ENCODE results near the gene NRG3. TPM values are rescaled to one million over a fixed set of nuclear protein-coding genes. Genes with fewer than 3 reads are reported as not detected.

Gene NRG3
- total and polyA plus RNA-seq, 7 donors, result 0.03 to 0.10 TPM; not detected in 5

DNA sequence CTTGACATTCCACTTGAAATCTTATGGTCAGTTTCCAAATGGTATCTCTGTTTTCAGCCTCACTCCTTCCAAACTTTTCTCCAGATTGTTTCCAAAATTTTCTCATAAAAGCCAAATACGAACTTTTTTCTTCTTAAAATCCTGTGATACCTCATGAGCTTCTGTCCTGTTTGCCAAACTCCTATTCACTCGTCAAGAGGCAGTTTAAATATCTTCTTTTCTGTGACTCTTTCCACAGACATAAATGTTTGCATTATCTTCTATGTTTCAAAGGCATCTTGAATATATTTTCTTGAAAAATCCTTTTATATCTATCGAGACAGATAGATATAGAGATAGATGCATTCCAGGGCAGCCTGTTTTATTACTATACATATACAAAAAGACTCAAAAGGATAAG, 109.4 kb downstream of the NRG3 start:
- DNase-seq, result no peak
- Histone ChIP-seq H3K4me3 (no peak overlapping the region), H3K27me3 (ENCODE audit: insufficient read depth in 3 of 3, low read length in 2 of 3) (no peaks in the 10 kb centered on the region), H3K9me3 (no peaks in the 10 kb centered on the region), H3K4me1 (no peaks in the 10 kb centered on the region), H3K27ac (no peak overlapping the region), H3K36me3 (ENCODE audit: insufficient read depth in 1 of 2, low read depth in 1 of 2) (no peaks in the 10 kb centered on the region)
- WGBS, 3 donors, result 63 to 64% (median 64%) methylated on average over 3 of the region's 3 CpGs
- no peak for TF ChIP-seq CTCF (IDR thresholded peaks at IDR 0.05)
- intact Hi-C loops (cut with DNase I), result no loop called here
- ATAC-seq, result no peak

GRCh38 chr10:81995254-81995653, 120.3 kb downstream of the NRG3 start:
- no peaks in the 10 kb centered on the region for H3K36me3 ChIP-seq (ENCODE audit: insufficient read depth in 1 of 2, low read depth in 1 of 2)
- 23 to 32% (median 27%) methylated on average over 3 of the region's 3 CpGs for WGBS, 3 donors
- no peaks in the 10 kb centered on the region for H3K4me1 ChIP-seq
- no peak overlapping the region for H3K4me3 ChIP-seq
- no peaks in the 10 kb centered on the region for H3K27me3 ChIP-seq (ENCODE audit: insufficient read depth in 3 of 3, low read length in 2 of 3)
- H3K9me3 ChIP-seq, result no peaks in the 10 kb centered on the region
- no peak for TF ChIP-seq CTCF (IDR thresholded peaks at IDR 0.05)
- ATAC-seq, result no peak
- DNase-seq, result no peak
- H3K27ac ChIP-seq, result no peak overlapping the region
- intact Hi-C loops (cut with DNase I), result no loop called here

- Histone ChIP-seq H3K27ac (no peak overlapping the region), H3K4me1 (no peaks in the 10 kb centered on the region), H3K9me3 (no peaks in the 10 kb centered on the region), H3K27me3 (ENCODE audit: insufficient read depth in 3 of 3, low read length in 2 of 3) (no peaks in the 10 kb centered on the region), H3K36me3 (ENCODE audit: insufficient read depth in 1 of 2, low read depth in 1 of 2) (no peaks in the 10 kb centered on the region), H3K4me3 (no peak overlapping the region)
- intact Hi-C loops (cut with DNase I), result no loop called here
- no peak for ATAC-seq
- no peak for DNase-seq
- no peak for TF ChIP-seq CTCF (IDR thresholded peaks at IDR 0.05)
- 65 to 73% (median 66%) methylated on average over 3 of the region's 3 CpGs for WGBS, 3 donors
Observed at GRCh38 chr10:81996927-81997326, 121.9 kb downstream of the NRG3 start.

DNA sequence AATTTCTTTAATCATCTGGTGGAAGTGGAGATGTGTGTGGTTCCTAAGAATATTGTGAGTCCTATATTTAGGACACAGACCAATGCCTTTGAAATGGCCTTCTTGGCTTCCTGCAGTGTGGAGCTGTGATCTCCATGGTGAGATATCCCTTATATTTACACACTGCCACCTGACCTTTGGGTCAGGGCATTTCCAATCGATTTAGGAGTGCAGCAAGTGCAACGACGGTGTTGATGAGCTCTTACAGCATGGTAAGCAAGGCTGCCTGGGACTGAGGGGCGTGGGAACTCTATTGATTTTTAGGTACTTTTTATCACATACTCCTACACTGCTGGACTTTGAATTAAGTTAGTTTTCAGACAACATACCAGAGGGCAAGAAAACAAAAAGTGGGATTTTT, 146.0 kb downstream of the NRG3 start:
- Histone ChIP-seq H3K4me1 (no peaks in the 10 kb centered on the region), H3K4me3 (no peak overlapping the region), H3K27me3 (ENCODE audit: insufficient read depth in 3 of 3, low read length in 2 of 3) (no peaks in the 10 kb centered on the region), H3K27ac (no peak overlapping the region), H3K36me3 (ENCODE audit: insufficient read depth in 1 of 2, low read depth in 1 of 2) (no peaks in the 10 kb centered on the region), H3K9me3 (no peaks in the 10 kb centered on the region)
- DNase-seq (no peak), ATAC-seq (no peak)
- no peak for TF ChIP-seq CTCF (IDR thresholded peaks at IDR 0.05)
- intact Hi-C loops (cut with DNase I), result no loop called here
- 23 to 36% (median 31%) methylated on average over 4 of the region's 4 CpGs for WGBS, 3 donors

DNA sequence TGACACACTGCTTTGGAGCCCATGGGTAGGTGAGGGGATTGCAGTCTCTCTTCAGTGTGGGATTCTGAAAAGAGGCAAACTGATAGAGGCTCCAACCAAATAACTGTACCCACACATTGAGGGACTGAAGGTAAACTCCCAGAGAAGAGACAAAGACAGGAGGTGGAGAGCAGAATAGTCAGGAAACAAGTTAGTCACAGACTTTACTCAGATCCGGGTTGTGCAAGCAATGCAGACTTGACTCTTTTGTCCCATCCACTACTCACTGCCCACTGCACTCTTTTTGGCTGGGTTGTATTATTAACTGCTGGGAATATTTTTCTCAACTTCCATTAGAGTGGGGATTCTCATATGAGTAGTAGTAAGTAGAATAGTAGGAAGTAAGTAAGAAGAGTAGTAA, 152.7 kb downstream of the NRG3 start:
- H3K4me1 ChIP-seq, result no peaks in the 10 kb centered on the region
- DNase-seq (no peak), ATAC-seq (no peak)
- H3K4me3 ChIP-seq, result no peak overlapping the region
- no peaks in the 10 kb centered on the region for H3K9me3 ChIP-seq
- no peaks in the 10 kb centered on the region for H3K36me3 ChIP-seq (ENCODE audit: insufficient read depth in 1 of 2, low read depth in 1 of 2)
- H3K27me3 ChIP-seq (ENCODE audit: insufficient read depth in 3 of 3, low read length in 2 of 3), result no peaks in the 10 kb centered on the region
- intact Hi-C loops (cut with DNase I), result no loop called here
- 53 to 77% (median 75%) methylated on average over 1 of the region's 1 CpG for WGBS, 3 donors
- no peak for TF ChIP-seq CTCF (IDR thresholded peaks at IDR 0.05)
- no peak overlapping the region for H3K27ac ChIP-seq
